Lung microvascular endothelial cell (primary cell): ENCODE data around the gene CDK5. TPM values are rescaled to one million over a fixed set of nuclear protein-coding genes. Genes with fewer than 3 reads are reported as not detected.

Source experiments
- DNase-seq, 2 donors: peaks; one replicate each; pipeline versions ENCODE4 v3.0.0 to v3.0.0-alpha.2; 2010; ENCODE audit warnings: low read depth in 2 of 2
- total RNA-seq: library from RNA; depleted of rRNA; stranded (reverse); fragments of >200 nt; gene quantifications from 2 replicates; pipeline ENCODE4 v1.2.1, GENCODE V29; 2014

Gene CDK5
- total RNA-seq, 1 donor from 2014 or later, result 15.9 TPM

GRCh38 chr7:151087245-151088018 lies 29.7 kb upstream of the CDK5 start:
- DNase-seq, result peak; percentile 63 to 67

GRCh38 chr7:151086802-151087244 lies 29.1 kb upstream of the CDK5 start:
- peak; percentile 50 to 53 for DNase-seq

- DNase-seq, result peak; percentile 80 to 91
Observed at GRCh38 chr7:151085691-151086620, 28.3 kb upstream of the CDK5 start, which contains the start of gene AGAP3. TSS of gene AGAP3 (plus strand) at chr7:151086475. CDS start at chr7:151086742, 267 bp downstream.

- peak; percentile 41 to 90 for DNase-seq
Observed at GRCh38 chr7:151085329-151085690, 27.6 kb upstream of the CDK5 start.

GRCh38 chr7:151083824-151084160 lies 26.1 kb upstream of the CDK5 start:
- DNase-seq, result no peak

- DNase-seq, result peak; percentile 60 to 70
Observed at GRCh38 chr7:151083071-151083823, 25.6 kb upstream of the CDK5 start, which contains the start of gene TMUB1. TSS of gene TMUB1 (minus strand) at chr7:151083493. CDS start at chr7:151082563, 930 bp downstream.

GRCh38 chr7:151082141-151083070 lies 24.7 kb upstream of the CDK5 start:
- no peak for DNase-seq

GRCh38 chr7:151081170-151082101 lies 23.7 kb upstream of the CDK5 start:
- peak; percentile 37 to 38 for DNase-seq

DNA sequence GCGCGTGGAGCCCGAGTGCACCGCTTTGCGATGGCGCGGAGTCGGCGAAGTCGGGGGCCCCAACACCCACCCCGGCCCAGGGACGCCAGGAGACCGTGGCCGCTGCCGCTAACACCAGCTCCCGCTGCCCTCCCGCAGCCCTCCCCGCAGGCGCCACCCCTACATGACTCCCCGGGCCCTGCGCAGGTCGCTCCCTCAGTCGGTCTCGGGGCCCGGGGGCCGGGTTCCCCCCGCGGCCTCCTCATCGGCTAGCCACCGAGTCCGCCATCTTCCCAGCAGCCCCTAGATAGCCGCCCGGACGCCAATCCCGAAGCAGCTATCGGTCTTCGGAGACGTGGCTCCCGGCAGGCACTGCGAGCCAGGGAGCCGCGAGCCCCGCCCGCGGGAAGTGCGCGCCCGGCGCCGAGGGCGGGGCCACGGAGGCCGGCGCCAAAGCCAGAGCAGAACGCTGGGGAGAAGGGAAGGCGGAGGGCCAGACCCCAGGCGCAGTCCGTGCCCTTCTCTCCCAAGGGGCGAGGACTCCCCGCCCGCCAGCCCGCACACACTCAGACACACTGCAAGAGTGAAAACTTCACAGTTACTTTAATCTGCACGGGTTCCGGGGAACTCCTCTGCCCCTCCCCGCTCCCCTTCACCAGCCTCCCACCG lies 22.9 kb upstream of the CDK5 start, which contains the start of gene FASTK:
TSS of gene FASTK (minus strand) at position 288 of the 648 bp plus-strand sequence. CDS start at position 245, 43 bp downstream.
- DNase-seq, result peak; percentile 87 to 93

GRCh38 chr7:151080067-151080521 lies 22.4 kb upstream of the CDK5 start:
- DNase-seq, result peak; percentile 36 to 50

DNA sequence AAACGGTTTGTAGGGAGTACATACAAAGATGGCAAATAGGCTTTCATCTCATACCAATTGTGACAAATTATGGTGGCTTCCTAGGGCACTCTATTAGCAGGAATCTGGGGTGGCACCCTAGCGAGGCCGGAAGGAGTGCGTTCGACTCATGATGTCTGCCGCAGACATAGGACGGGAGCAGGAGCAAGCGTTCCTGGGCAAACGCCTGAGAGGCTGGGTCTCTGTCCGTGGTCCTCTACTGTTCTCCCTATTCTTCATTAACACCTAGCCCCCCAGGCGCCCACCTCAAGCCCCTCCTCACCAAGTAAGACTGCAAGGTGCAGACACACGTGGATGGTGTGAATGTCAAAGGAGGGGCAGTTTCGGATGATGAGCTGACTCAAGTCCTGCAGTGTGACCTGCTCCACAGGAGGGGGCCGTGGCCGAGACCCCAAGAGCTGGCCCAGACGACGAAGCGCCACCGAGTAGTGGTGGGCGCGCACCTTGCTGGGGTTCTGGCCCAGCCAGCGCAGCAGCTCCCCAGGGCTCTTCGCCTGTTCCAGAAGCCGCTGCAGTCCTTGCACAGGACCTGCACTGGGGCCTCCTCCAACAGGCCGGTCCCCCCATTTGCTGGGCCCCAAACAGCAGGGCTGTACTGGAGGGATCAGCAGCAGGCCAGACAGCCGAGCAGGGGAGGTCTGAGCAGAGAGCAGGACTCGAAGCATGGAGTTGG lies 21.7 kb upstream of the CDK5 start:
- no peak for DNase-seq

- DNase-seq, result no peak
Observed at GRCh38 chr7:151078233-151079040, 20.7 kb upstream of the CDK5 start.

- no peak for DNase-seq
Observed at GRCh38 chr7:151077705-151078232, 20.1 kb upstream of the CDK5 start.

DNA sequence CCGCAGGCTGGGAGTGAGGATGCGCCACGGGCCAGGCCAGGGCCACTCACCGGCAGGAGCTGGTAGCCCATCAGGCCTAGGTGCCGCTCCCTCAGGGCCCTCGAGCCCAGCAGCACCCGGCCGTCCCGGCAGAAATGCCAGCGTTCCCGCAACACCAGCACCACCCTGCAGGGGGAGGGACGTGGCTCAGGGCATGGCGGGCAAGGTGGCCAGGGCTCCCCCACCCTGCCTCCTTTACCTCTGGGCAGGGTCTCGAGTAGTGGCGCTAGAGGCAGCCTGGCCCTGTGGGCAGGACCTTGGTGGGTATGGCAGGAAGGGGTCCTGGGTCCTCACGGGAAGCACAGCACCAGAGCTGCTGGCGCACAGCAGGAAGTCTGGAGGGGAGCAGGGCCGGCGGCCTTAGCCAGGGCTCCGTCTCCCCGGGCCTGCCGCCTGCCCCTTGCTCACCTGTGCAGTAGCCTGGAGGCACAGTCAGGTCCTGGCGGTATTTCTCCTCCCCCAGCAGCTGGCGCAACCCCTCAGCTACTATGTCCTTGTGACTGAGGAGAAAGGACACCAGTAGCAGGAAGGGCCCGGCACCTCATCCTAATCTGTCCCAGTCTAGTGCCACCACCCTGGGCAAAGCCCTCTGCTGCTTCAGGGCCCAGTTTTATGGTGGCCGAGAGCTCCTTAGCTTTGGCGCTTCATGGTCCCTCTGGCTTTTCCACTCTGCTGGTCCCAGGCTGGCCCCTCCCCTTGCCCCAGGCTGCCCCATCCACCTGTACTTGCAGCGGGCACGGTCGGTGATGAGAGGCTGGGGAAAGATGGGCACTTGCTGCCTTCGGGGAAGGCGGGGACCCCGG lies 19.4 kb upstream of the CDK5 start:
- DNase-seq, result peak; percentile 24 to 42

DNA sequence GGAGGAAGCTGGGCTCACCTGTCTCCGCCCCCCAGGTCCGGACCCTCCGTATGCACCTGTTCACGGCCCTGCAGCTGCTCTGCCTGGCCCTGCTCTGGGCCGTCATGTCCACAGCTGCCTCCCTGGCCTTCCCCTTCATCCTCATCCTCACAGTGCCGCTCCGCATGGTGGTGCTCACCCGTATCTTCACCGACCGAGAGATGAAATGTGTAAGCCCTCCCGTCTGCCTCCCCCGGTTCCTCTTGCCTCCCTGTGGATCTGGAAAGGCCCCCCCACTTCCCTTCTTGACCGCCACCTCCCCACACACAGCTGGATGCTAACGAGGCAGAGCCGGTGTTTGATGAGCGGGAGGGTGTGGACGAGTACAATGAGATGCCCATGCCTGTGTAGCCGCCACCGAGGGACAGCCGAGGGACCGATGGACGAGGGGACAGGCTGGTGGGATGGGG lies 18.3 kb upstream of the CDK5 start:
- no peak for DNase-seq

- DNase-seq, result no peak
Observed at GRCh38 chr7:151075662-151075971, 17.9 kb upstream of the CDK5 start.
